PFSK-1 (cell line): Measurements from ENCODE around the gene CERCAM.

ENCODE experiments used
- FOXP2 ChIP-seq: optimal IDR thresholded peaks from 2 replicates; pipeline ENCODE3; 2011; ENCODE audit warnings: borderline replicate concordance, control low read depth, inconsistent platforms; ENCODE audit not compliant: insufficient read depth; ENCODE audit errors: extremely low read length, extremely low read depth
- POLR2AphosphoS5 ChIP-seq: IDR thresholded peaks from 2 replicates; pipeline ENCODE4 v1.6.1; 2012; ENCODE audit warnings: low read depth, mild to moderate bottlenecking, control low read depth, low read length, moderate library complexity
- SIN3A ChIP-seq: IDR thresholded peaks from 2 replicates; pipeline ENCODE4 v1.6.1; 2012; ENCODE audit warnings: mild to moderate bottlenecking, low read length, moderate library complexity, borderline replicate concordance; ENCODE audit not compliant: insufficient read depth
- TAF1 ChIP-seq: IDR thresholded peaks from 2 replicates; pipeline ENCODE4 v1.6.1; 2012; ENCODE audit warnings: low read length, control low read depth, borderline replicate concordance; ENCODE audit not compliant: insufficient read depth
- TF ChIP-seq, protein P1 (sequence below), 2 experiments: IDR thresholded peaks; 2 replicates each; pipeline versions ENCODE4 v1.6.1 to v1.8.0; 2011 to 2012; ENCODE audit warnings: low read depth in 2 of 2, low read length in 2 of 2, control low read depth in 1 of 2, inconsistent platforms in 1 of 2, mild to moderate bottlenecking in 1 of 2, moderate library complexity in 1 of 2; ENCODE audit not compliant: insufficient read depth in 1 of 2

DNA sequence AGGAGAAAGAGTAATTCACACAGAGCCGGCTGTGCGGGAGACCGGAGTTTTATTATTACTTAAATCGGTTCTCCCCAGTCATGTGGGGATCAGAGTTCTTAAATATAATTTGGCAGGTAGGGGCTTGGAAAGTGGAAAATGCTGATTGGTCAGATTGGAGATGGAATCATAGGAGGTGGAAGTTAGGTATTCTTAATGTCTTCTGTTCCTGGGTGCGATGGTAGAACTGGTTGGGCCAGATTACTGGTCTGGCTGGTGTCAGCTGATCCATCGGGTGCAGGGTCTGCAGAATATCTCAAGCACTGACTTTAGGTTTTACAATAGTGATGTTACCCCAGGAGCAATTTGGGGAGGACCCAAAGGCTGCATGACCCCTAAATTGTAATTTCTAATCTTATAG, 4.6 kb upstream of the CERCAM start:
- TF ChIP-seq, protein P1, sequence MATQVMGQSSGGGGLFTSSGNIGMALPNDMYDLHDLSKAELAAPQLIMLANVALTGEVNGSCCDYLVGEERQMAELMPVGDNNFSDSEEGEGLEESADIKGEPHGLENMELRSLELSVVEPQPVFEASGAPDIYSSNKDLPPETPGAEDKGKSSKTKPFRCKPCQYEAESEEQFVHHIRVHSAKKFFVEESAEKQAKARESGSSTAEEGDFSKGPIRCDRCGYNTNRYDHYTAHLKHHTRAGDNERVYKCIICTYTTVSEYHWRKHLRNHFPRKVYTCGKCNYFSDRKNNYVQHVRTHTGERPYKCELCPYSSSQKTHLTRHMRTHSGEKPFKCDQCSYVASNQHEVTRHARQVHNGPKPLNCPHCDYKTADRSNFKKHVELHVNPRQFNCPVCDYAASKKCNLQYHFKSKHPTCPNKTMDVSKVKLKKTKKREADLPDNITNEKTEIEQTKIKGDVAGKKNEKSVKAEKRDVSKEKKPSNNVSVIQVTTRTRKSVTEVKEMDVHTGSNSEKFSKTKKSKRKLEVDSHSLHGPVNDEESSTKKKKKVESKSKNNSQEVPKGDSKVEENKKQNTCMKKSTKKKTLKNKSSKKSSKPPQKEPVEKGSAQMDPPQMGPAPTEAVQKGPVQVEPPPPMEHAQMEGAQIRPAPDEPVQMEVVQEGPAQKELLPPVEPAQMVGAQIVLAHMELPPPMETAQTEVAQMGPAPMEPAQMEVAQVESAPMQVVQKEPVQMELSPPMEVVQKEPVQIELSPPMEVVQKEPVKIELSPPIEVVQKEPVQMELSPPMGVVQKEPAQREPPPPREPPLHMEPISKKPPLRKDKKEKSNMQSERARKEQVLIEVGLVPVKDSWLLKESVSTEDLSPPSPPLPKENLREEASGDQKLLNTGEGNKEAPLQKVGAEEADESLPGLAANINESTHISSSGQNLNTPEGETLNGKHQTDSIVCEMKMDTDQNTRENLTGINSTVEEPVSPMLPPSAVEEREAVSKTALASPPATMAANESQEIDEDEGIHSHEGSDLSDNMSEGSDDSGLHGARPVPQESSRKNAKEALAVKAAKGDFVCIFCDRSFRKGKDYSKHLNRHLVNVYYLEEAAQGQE (IDR thresholded peaks at IDR 0.05; ENCODE audit: insufficient read depth in 1 of 2, low read depth in 2 of 2, low read length in 2 of 2): no peak
- no peak for TF ChIP-seq TAF1
- no peak for TF ChIP-seq POLR2AphosphoS5
- TF ChIP-seq SIN3A: no peak
- TF ChIP-seq FOXP2: no peak
